H1 (cell line): Measurements from ENCODE around the gene MAML3. TPM values are rescaled to one million over a fixed set of nuclear protein-coding genes. Genes with fewer than 3 reads are reported as not detected.

Experiments
- CTCF ChIA-PET: fragments of 300-600 bp; sonication (Branson Sonifier 250); formaldehyde crosslinking; loops from one replicate; lab custom pipeline; 2021; ENCODE audit not compliant: partially characterized antibody; lab: Charles Lee
- POLR2A ChIA-PET: fragments of 300-600 bp; sonication (Branson Sonifier 250); formaldehyde crosslinking; loops from one replicate; lab custom pipeline; 2021; ENCODE audit warnings: inconsistent platforms; ENCODE audit not compliant: partially characterized antibody; lab: Charles Lee
- DNase-seq, 2 experiments: peaks; one replicate each; pipeline versions ENCODE4 v3.0.0 to v3.0.0-alpha.2; 2010 to 2022; ENCODE audit warnings: low spot score in 2 of 2, low read depth in 1 of 2, mixed read lengths in 1 of 2
- FAIRE-seq: peaks from 2 replicates; lab custom pipeline; 2011; peaks lifted over from hg19 to GRCh38; lab: Jason Lieb, UNC
- H2AFZ ChIP-seq: 2 replicates; pipeline ENCODE4 v1.8.1; 2012; ENCODE audit warnings: low read length, inconsistent platforms
- H2AK5ac ChIP-seq: 2 replicates; pipeline ENCODE4 v1.6.1; 2013; ENCODE audit warnings: low read depth, low read length
- H2BK120ac ChIP-seq: replicated peaks from 2 replicates; pipeline ENCODE3; 2013; ENCODE audit warnings: low read depth, low read length, inconsistent platforms
- H2BK12ac ChIP-seq: 2 replicates; pipeline ENCODE4 v1.6.1; 2013; ENCODE audit warnings: low read depth, low read length
- H2BK15ac ChIP-seq: 2 replicates; pipeline ENCODE4 v1.6.1; 2013; ENCODE audit warnings: low read length
- H2BK20ac ChIP-seq: 2 replicates; pipeline ENCODE4 v1.6.1; 2013; ENCODE audit warnings: low read length
- H2BK5ac ChIP-seq: 2 replicates; pipeline ENCODE4 v1.6.1; 2013; ENCODE audit warnings: low read depth, low read length
- H3K14ac ChIP-seq: 2 replicates; pipeline ENCODE4 v1.6.1; 2013; ENCODE audit warnings: inconsistent platforms; ENCODE audit not compliant: insufficient read length
- H3K18ac ChIP-seq: 2 replicates; pipeline ENCODE4 v1.6.1; 2013; ENCODE audit warnings: low read length; ENCODE audit errors: extremely low read depth
- H3K23ac ChIP-seq: 2 replicates; pipeline ENCODE4 v1.6.1; 2013; ENCODE audit warnings: inconsistent platforms; ENCODE audit not compliant: insufficient read length
- H3K23me2 ChIP-seq: 2 replicates; pipeline ENCODE4 v1.6.1; 2013; ENCODE audit warnings: low read depth, low read length
- H3K27ac ChIP-seq: 2 replicates; pipeline ENCODE4 v1.6.1; 2011; ENCODE audit warnings: low read depth, low read length, inconsistent platforms
- H3K27me3 ChIP-seq, 4 experiments: replicated peaks in 1 of 4; 1 replicate in 1 of 4; 2 replicates in 3 of 4; pipeline versions ENCODE4 v1.6.1 to v1.8.1; 2011 to 2013; ENCODE audit warnings: low read length in 3 of 4, mild to moderate bottlenecking in 3 of 4, inconsistent platforms in 2 of 4, mixed read lengths in 2 of 4, moderate library complexity in 1 of 4; ENCODE audit not compliant: control insufficient read depth in 3 of 4, insufficient read depth in 3 of 4; ENCODE audit errors: extremely low read depth in 1 of 4
- H3K36me3 ChIP-seq, 4 experiments: 2 replicates each; pipeline versions ENCODE4 v1.6.1 to v1.8.1; 2011 to 2013; ENCODE audit warnings: mild to moderate bottlenecking in 4 of 4, low read length in 3 of 4, moderate library complexity in 2 of 4, control low read depth in 1 of 4, inconsistent platforms in 1 of 4; ENCODE audit not compliant: insufficient read depth in 4 of 4, control insufficient read depth in 2 of 4
- H3K4ac ChIP-seq: replicated peaks from 2 replicates; pipeline ENCODE3; 2013; ENCODE audit warnings: low read length, low read depth, mixed read lengths, inconsistent platforms; ENCODE audit not compliant: insufficient read length
- H3K4me1 ChIP-seq, 4 experiments: replicated peaks in 1 of 4; 1 replicate in 1 of 4; 2 replicates in 3 of 4; pipeline versions ENCODE4 v1.6.1 to v1.8.1; 2011 to 2013; ENCODE audit warnings: low read length in 3 of 4, inconsistent platforms in 2 of 4, mixed read lengths in 1 of 4; ENCODE audit not compliant: insufficient read depth in 4 of 4, control insufficient read depth in 3 of 4
- H3K4me2 ChIP-seq, 2 experiments: 2 replicates each; pipeline versions ENCODE4 v1.6.1 to v1.8.1; 2011 to 2013; ENCODE audit warnings: low read depth in 2 of 2, low read length in 2 of 2, control low read depth in 1 of 2, inconsistent platforms in 1 of 2, mild to moderate bottlenecking in 1 of 2; ENCODE audit not compliant: insufficient read depth in 1 of 2
- H3K4me3 ChIP-seq, 4 experiments: fragments of 200-600, 300-600 bp in 1 of 4; sonication (generic), shearing (Covaris generic), sonication (Bioruptor Twin) in 1 of 4; 2 replicates each; pipeline versions ENCODE4 v1.5.1 to v1.8.1; 2011 to 2016; ENCODE audit warnings: low read length in 4 of 4, low read depth in 3 of 4, control low read depth in 2 of 4, inconsistent platforms in 2 of 4, mild to moderate bottlenecking in 2 of 4, mixed read lengths in 1 of 4, moderate library complexity in 1 of 4; ENCODE audit not compliant: insufficient read depth in 2 of 4; ENCODE audit errors: extremely low read depth in 1 of 4
- H3K56ac ChIP-seq: replicated peaks from 2 replicates; pipeline ENCODE3; 2013; ENCODE audit warnings: low read depth, mild to moderate bottlenecking, mixed read lengths, low read length, inconsistent platforms; ENCODE audit not compliant: insufficient read length
- H3K79me1 ChIP-seq: 2 replicates; pipeline ENCODE4 v1.6.1; 2013; ENCODE audit warnings: low read depth, low read length, control low read depth
- H3K79me2 ChIP-seq, 2 experiments: 2 replicates each; pipeline versions ENCODE4 v1.6.1 to v1.8.1; 2012 to 2013; ENCODE audit warnings: low read length in 2 of 2, mild to moderate bottlenecking in 2 of 2, inconsistent platforms in 1 of 2; ENCODE audit not compliant: insufficient read depth in 2 of 2, control insufficient read depth in 1 of 2
- H3K9ac ChIP-seq, 4 experiments: replicated peaks in 1 of 4; 1 replicate in 1 of 4; 2 replicates in 3 of 4; pipeline versions ENCODE4 v1.6.1 to v1.8.1; 2011 to 2013; ENCODE audit warnings: low read depth in 3 of 4, low read length in 3 of 4, control low read depth in 2 of 4, mild to moderate bottlenecking in 2 of 4, moderate library complexity in 2 of 4, inconsistent platforms in 1 of 4; ENCODE audit errors: extremely low read depth in 1 of 4
- H3K9me3 ChIP-seq, 2 experiments: 2 replicates each; pipeline versions ENCODE4 v1.6.1 to v1.8.1; 2012 to 2013; ENCODE audit warnings: mild to moderate bottlenecking in 2 of 2, moderate library complexity in 2 of 2, control low read depth in 1 of 2, inconsistent platforms in 1 of 2, low read depth in 1 of 2, low read length in 1 of 2, mixed read lengths in 1 of 2; ENCODE audit not compliant: insufficient read depth in 2 of 2
- H4K20me1 ChIP-seq, 2 experiments: replicated peaks in 1 of 2; 2 replicates each; pipeline versions ENCODE3 to v1.8.1; 2011 to 2013; ENCODE audit warnings: inconsistent platforms in 2 of 2, low read length in 2 of 2, mild to moderate bottlenecking in 1 of 2; ENCODE audit not compliant: insufficient read depth in 2 of 2, control insufficient read depth in 1 of 2
- H4K5ac ChIP-seq: 2 replicates; pipeline ENCODE4 v1.6.1; 2013; ENCODE audit warnings: low read length, low read depth, mixed read lengths, inconsistent platforms; ENCODE audit not compliant: insufficient read length
- H4K8ac ChIP-seq: 2 replicates; pipeline ENCODE4 v1.8.0; 2013; ENCODE audit warnings: mild to moderate bottlenecking, moderate library complexity, low read length, inconsistent platforms; ENCODE audit not compliant: insufficient read depth; ENCODE audit errors: extremely low read depth
- H4K91ac ChIP-seq: replicated peaks from 2 replicates; pipeline ENCODE3; 2013; ENCODE audit warnings: low read length, mixed read lengths, inconsistent platforms; ENCODE audit not compliant: insufficient read length
- JUN ChIP-seq: IDR thresholded peaks from 2 replicates; pipeline ENCODE4 v1.6.1; 2011; ENCODE audit warnings: low read depth, mild to moderate bottlenecking, improper control_type of control experiment, low read length
- MAX ChIP-seq: IDR thresholded peaks from 2 replicates; pipeline ENCODE4 v1.6.1; 2012; ENCODE audit warnings: inconsistent platforms
- RNF2 ChIP-seq: fragments of 200-900, 300-1000 bp; sonication (generic); IDR thresholded peaks from 2 replicates; pipeline ENCODE4 v1.7.1; 2016; ENCODE audit warnings: borderline replicate concordance, low read depth, mild to moderate bottlenecking, antibody characterized with exemption, low read length; ENCODE audit not compliant: poor library complexity, severe bottlenecking; ENCODE audit errors: missing control alignments
- SP2 ChIP-seq: IDR thresholded peaks from 2 replicates; pipeline ENCODE4 v1.6.1; 2012; ENCODE audit warnings: mild to moderate bottlenecking, low read length, inconsistent platforms
- WGBS, 2 experiments: shearing (Covaris generic) in 1 of 2; methylation state at CpG; one replicate each; pipeline versions ENCODE4 v1.1.6 to v1.1.7; 2013 to 2015; ENCODE audit warnings: low lambda C conversion rate in 2 of 2, mixed read lengths in 2 of 2, inconsistent platforms in 1 of 2, low coverage in 1 of 2, missing lambda C conversion rate in 1 of 2; ENCODE audit not compliant: insufficient replicate concordance in 2 of 2, insufficient coverage in 1 of 2, insufficient read length in 1 of 2; ENCODE audit errors: extremely low coverage in 1 of 2, missing lambda C conversion rate in 1 of 2; 5-methylcytosine and 5-hydroxymethylcytosine counted together
- polyA plus RNA-seq, 7 experiments: library from polyadenylated mRNA; depleted of rRNA in 3 of 7; stranded (reverse) in 5 of 7; unstranded in 2 of 7; fragments of >200 nt in 5 of 7; fragments of 200-250 nt in 2 of 7; gene quantifications; 1 replicate in 5 of 7; 2 replicates in 1 of 7; 4 replicates in 1 of 7; pipeline versions ENCODE4 v1.2.1 to v1.2.3, GENCODE V29; 2011 to 2013; ENCODE audit warnings: missing spikeins in 2 of 7, mixed read lengths in 2 of 7
- total RNA-seq: library from RNA; stranded (reverse); fragmentation: NEBNext Ultra II Directional; extraction: Animal tissue kit (Norgen Biotek cat#: 25700); gene quantifications from 2 replicates; pipeline ENCODE4 v1.2.1, GENCODE V29; 2021

MAML3 gene
- total and polyA plus RNA-seq, 2 of the 8 experiments (the other 6 are each of a cell fraction or from before 2014, with no cell fraction given): 2.1 to 5.7 TPM

DNA sequence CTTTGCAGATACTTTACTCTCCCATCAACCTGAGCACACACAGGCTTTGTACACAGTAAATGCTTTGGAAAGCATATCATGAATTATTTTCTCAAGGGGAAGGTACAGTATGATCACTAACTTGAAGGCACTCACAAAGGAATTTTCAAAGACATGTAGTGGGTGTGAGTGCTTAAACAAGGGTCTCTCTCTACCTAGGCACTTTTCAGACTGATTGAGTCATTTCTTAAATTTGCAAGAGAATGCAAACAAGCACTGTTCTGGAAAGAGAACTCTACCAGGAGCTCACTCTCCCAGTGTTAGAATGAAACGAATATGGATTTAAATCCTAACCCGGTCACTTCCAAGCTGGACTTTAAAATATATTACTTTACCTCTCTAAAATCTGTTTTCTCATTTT lies 85.7 kb downstream of the MAML3 start:
- no peak overlapping the region for H2AFZ ChIP-seq
- H3K14ac ChIP-seq: no peak overlapping the region
- no peaks in the 10 kb centered on the region for H3K23me2 ChIP-seq
- no peak overlapping the region for H2BK15ac ChIP-seq
- CTCF ChIA-PET: interaction anchor here (0.8 to 4.0 kb wide), 3 partner anchors 18 to 292 kb away, joined by 3 to 13 read pairs (median 4); no protein-coding TSS in a partner anchor
- H2BK120ac ChIP-seq: no peak overlapping the region
- H4K8ac ChIP-seq: no peak overlapping the region
- DNase-seq (no peak), FAIRE-seq (no peak)
- H2BK20ac ChIP-seq: no peak overlapping the region
- H3K27ac ChIP-seq: no peak overlapping the region
- H3K4me2 ChIP-seq: no peak overlapping the region
- H3K56ac ChIP-seq: no peak overlapping the region
- H3K79me2 ChIP-seq: no peaks in the 10 kb centered on the region
- H4K5ac ChIP-seq: no peak overlapping the region
- H3K4me1 ChIP-seq: peaks cover 0 to 4% (median 1%) of the 10 kb centered on the region in 4 experiments; a peak in 3 of 7 replicates
- no peak overlapping the region for H2BK5ac ChIP-seq
- 47% methylated on average over 2 of the region's 2 CpGs; no CpG with 5 or more reads in 1 of the 2 experiments for WGBS, 2 experiments
- no peak overlapping the region for H3K4ac ChIP-seq
- POLR2A ChIA-PET: no interaction called here
- no peak overlapping the region for H3K23ac ChIP-seq
- no peak overlapping the region for H3K18ac ChIP-seq
- H3K4me3 ChIP-seq: no peak overlapping the region
- H4K20me1 ChIP-seq: no peaks in the 10 kb centered on the region
- no peaks in the 10 kb centered on the region for H3K36me3 ChIP-seq
- H3K27me3 ChIP-seq: no peaks in the 10 kb centered on the region
- H4K91ac ChIP-seq: no peak overlapping the region
- no peak overlapping the region for H3K9ac ChIP-seq
- H3K79me1 ChIP-seq: no peaks in the 10 kb centered on the region
- H3K9me3 ChIP-seq: no peaks in the 10 kb centered on the region
- H2AK5ac ChIP-seq: no peak overlapping the region
- no peak overlapping the region for H2BK12ac ChIP-seq
- TF ChIP-seq RNF2 (no peak), SP2 (no peak), MAX (no peak), JUN (no peak)
